K562 (cell line): ENCODE results near the gene KNCN. TPM values are rescaled to one million over a fixed set of nuclear protein-coding genes. Genes with fewer than 3 reads are reported as not detected.
A peak's percentile ranks its signal among the peaks of the same experiment; 100 is the strongest.

Experiments
- ATAC-seq: fragments of 200-7000 bp; cut with Tn5 transposase; 3 replicates; pipeline ENCODE4 v1.9.1; 2020; ENCODE audit warnings: moderate library complexity
- BruUV-seq: library from RNA; stranded (reverse); fragments of 400-500 nt; replicated peaks from 2 replicates; lab custom pipeline; 2021; lab: Mats Ljungman, UMichigan
- CTCF ChIA-PET: fragments of 300-600 bp; formaldehyde crosslinking; extraction: SDS; loops from one replicate; lab custom pipeline; 2021; ENCODE audit warnings: low intra/inter-chr PET ratio; lab: Yijun Ruan, JAX
- POLR2A ChIA-PET: fragments of 300-600, 350-650 bp; sonication (Branson Sonifier 250); formaldehyde crosslinking; extraction: SDS; loops from one replicate; lab custom pipeline; 2021; ENCODE audit warnings: antibody characterized with exemption, inconsistent platforms; lab: Yijun Ruan, JAX
- DNase-seq, 4 experiments: peaks; one replicate each; pipeline versions ENCODE4 v3.0.0 to v3.0.0-alpha.2; 2011 to 2018; ENCODE audit warnings: low spot score in 3 of 4, mixed read lengths in 3 of 4; ENCODE audit errors: extremely low read depth in 1 of 4
- FAIRE-seq: peaks from 2 replicates; lab custom pipeline; 2011; peaks lifted over from hg19 to GRCh38; lab: Jason Lieb, UNC
- H2AFZ ChIP-seq: 2 replicates; pipeline ENCODE4 v1.6.0; 2011; ENCODE audit warnings: low read depth, low read length, control low read depth, inconsistent platforms
- H3K27ac ChIP-seq: fragments of 200-600 bp; 3 replicates; pipeline ENCODE4 v1.8.0; 2011; ENCODE audit warnings: low read depth, mild to moderate bottlenecking, control low read depth, inconsistent platforms, low read length, moderate library complexity, mixed read lengths; ENCODE audit errors: extremely low read depth
- H3K27me3 ChIP-seq, 2 experiments: fragments of 300-600 bp in 1 of 2; 2 replicates in 1 of 2; 3 replicates in 1 of 2; pipeline versions ENCODE4 v1.6.0 to v1.8.0; 2011; ENCODE audit warnings: inconsistent platforms in 2 of 2, low read length in 2 of 2, mild to moderate bottlenecking in 1 of 2, mixed read lengths in 1 of 2, moderate library complexity in 1 of 2; ENCODE audit not compliant: control insufficient read depth in 2 of 2, insufficient read depth in 2 of 2
- H3K36me3 ChIP-seq: fragments of 300-600 bp; 3 replicates; pipeline ENCODE4 v1.8.0; 2011; ENCODE audit warnings: mild to moderate bottlenecking, low read length, inconsistent platforms; ENCODE audit not compliant: control insufficient read depth, insufficient read depth
- H3K4me1 ChIP-seq, 2 experiments: fragments of 200-600 bp in 1 of 2; replicated peaks in 1 of 2; 2 replicates in 1 of 2; 3 replicates in 1 of 2; pipeline versions ENCODE4 v1.5.1 to v1.8.0; 2011; ENCODE audit warnings: inconsistent platforms in 2 of 2, low read length in 2 of 2, mild to moderate bottlenecking in 1 of 2, mixed read lengths in 1 of 2, moderate library complexity in 1 of 2; ENCODE audit not compliant: control insufficient read depth in 2 of 2, insufficient read depth in 2 of 2
- H3K4me2 ChIP-seq: 2 replicates; pipeline ENCODE4 v1.6.1; 2011; ENCODE audit warnings: low read length, control low read depth, inconsistent platforms, mixed read lengths; ENCODE audit not compliant: insufficient read depth
- H3K4me3 ChIP-seq: fragments of 200-600 bp; sonication (generic), shearing (Covaris generic); 2 replicates; pipeline ENCODE4 v1.5.1; 2016; ENCODE audit warnings: control low read depth, inconsistent platforms
- H3K79me2 ChIP-seq: fragments of 200-600 bp; 3 replicates; pipeline ENCODE4 v1.8.0; 2011; ENCODE audit warnings: low read length, inconsistent platforms; ENCODE audit not compliant: control insufficient read depth, insufficient read depth
- H3K9ac ChIP-seq, 2 experiments: 2 replicates each; pipeline versions ENCODE4 v1.6.0 to v1.6.1; 2011; ENCODE audit warnings: low read depth in 2 of 2, low read length in 2 of 2, control low read depth in 1 of 2, inconsistent platforms in 1 of 2, mild to moderate bottlenecking in 1 of 2, mixed read lengths in 1 of 2; ENCODE audit not compliant: insufficient read depth in 1 of 2
- H3K9me1 ChIP-seq: one replicate; pipeline ENCODE4 v1.6.0; 2011; ENCODE audit warnings: inconsistent platforms, mild to moderate bottlenecking, low read length, moderate library complexity; ENCODE audit not compliant: control insufficient read depth, insufficient read depth
- H3K9me3 ChIP-seq: replicated peaks from 2 replicates; pipeline ENCODE4 v1.5.1; 2011; ENCODE audit warnings: low read depth, low read length, inconsistent platforms; ENCODE audit not compliant: control insufficient read depth, insufficient read depth
- H4K20me1 ChIP-seq: replicated peaks from 2 replicates; pipeline ENCODE4 v1.6.1; 2011; ENCODE audit warnings: low read length, inconsistent platforms, mixed read lengths; ENCODE audit not compliant: control insufficient read depth, insufficient read depth
- ATF3 ChIP-seq, 2 experiments: fragments of 450-650 bp in 1 of 2; sonication (generic) in 1 of 2; formaldehyde crosslinking in 1 of 2; IDR thresholded peaks in 1 of 2; conservative IDR thresholded peaks in 1 of 2; 2 replicates each; pipeline versions ENCODE4 v1.6.1 to v1.8.1; 2016 to 2023; ENCODE audit warnings: mild to moderate bottlenecking in 2 of 2, moderate library complexity in 2 of 2, inconsistent platforms in 1 of 2, missing genetic modification reagents in 1 of 2
- CBFA2T3 ChIP-seq: fragments of 450-650 bp; IDR thresholded peaks from 2 replicates; pipeline ENCODE4 v1.6.1; 2017
- HDAC6 ChIP-seq: IDR thresholded peaks from 2 replicates; pipeline ENCODE4 v1.6.1; 2012; ENCODE audit warnings: low read depth, mild to moderate bottlenecking, control low read depth, inconsistent platforms, low read length, moderate library complexity
- KDM5B ChIP-seq: fragments of 200-600 bp; sonication (generic); IDR thresholded peaks from 2 replicates; pipeline ENCODE4 v1.6.1; 2012; ENCODE audit warnings: low read depth, mild to moderate bottlenecking, moderate library complexity, low read length, control low read depth, inconsistent platforms; ENCODE audit not compliant: insufficient replicate concordance
- MTF1 ChIP-seq: fragments of 250-450 bp; sonication (Bioruptor Pico); IDR thresholded peaks from 2 replicates; pipeline ENCODE4 v1.9.0; 2021; ENCODE audit warnings: moderate library complexity, mild to moderate bottlenecking, inconsistent platforms, borderline replicate concordance
- PML ChIP-seq: IDR thresholded peaks from 2 replicates; pipeline ENCODE4 v1.6.1; 2012; ENCODE audit warnings: low read length, inconsistent platforms
- RAD21 ChIP-seq, 2 experiments: fragments of 250-450 bp in 1 of 2; fragments of 450-650 bp in 1 of 2; sonication (Bioruptor Pico) in 1 of 2; formaldehyde crosslinking in 1 of 2; IDR thresholded peaks in 1 of 2; conservative IDR thresholded peaks in 1 of 2; 2 replicates each; pipeline versions ENCODE4 v1.4.0 to v1.8.0; 2020 to 2022; ENCODE audit warnings: mild to moderate bottlenecking in 2 of 2, moderate library complexity in 1 of 2
- TARDBP ChIP-seq: fragments of 450-650 bp; IDR thresholded peaks from 2 replicates; pipeline ENCODE4 v1.6.1; 2016
- TEAD1 ChIP-seq, 2 experiments: fragments of 450-650 bp in 1 of 2; sonication (generic) in 1 of 2; formaldehyde crosslinking; IDR thresholded peaks; 2 replicates each; pipeline versions ENCODE4 v1.4.0 to v1.8.0; 2020 to 2022; ENCODE audit warnings: mild to moderate bottlenecking in 2 of 2, missing genetic modification reagents in 1 of 2
- U2AF1 ChIP-seq: fragments of 200-400 bp; formaldehyde crosslinking; optimal IDR thresholded peaks from 2 replicates; pipeline ENCODE3; 2017; ENCODE audit warnings: mild to moderate bottlenecking, low read depth, low read length, moderate library complexity
- ZBTB9 ChIP-seq: fragments of 450-650 bp; formaldehyde crosslinking; IDR thresholded peaks from 2 replicates; pipeline ENCODE4 v1.4.0; 2020; ENCODE audit warnings: mild to moderate bottlenecking, moderate library complexity
- ZFP91 ChIP-seq: sonication (generic); formaldehyde crosslinking; IDR thresholded peaks from 2 replicates; pipeline ENCODE4 v1.8.0; 2022; ENCODE audit warnings: mild to moderate bottlenecking, missing genetic modification reagents
- ZNF445 ChIP-seq: fragments of 250-450 bp; sonication (Bioruptor Pico); IDR thresholded peaks from 2 replicates; pipeline ENCODE4 v1.4.0; 2020; ENCODE audit warnings: low read depth, mild to moderate bottlenecking, moderate library complexity
- ZNF740 ChIP-seq, 3 experiments: fragments of 200-800 bp in 1 of 3; sonication (Bioruptor generic) in 1 of 3; sonication (generic) in 1 of 3; formaldehyde crosslinking in 1 of 3; IDR thresholded peaks; 2 replicates each; pipeline versions ENCODE4 v1.6.1 to v1.8.0; 2016 to 2022; ENCODE audit warnings: mild to moderate bottlenecking in 2 of 3, missing compliant biosample characterization in 2 of 3, missing genetic modification characterization in 2 of 3, missing genetic modification reagents in 1 of 3
- WGBS: fragments of 100-300 bp; shearing (Covaris generic); methylation state at CpG from one replicate; pipeline ENCODE4 v1.1.6; 2016; ENCODE audit warnings: low coverage, mixed read lengths; ENCODE audit not compliant: insufficient coverage; ENCODE audit errors: missing lambda C conversion rate; 5-methylcytosine and 5-hydroxymethylcytosine counted together
- in situ Hi-C: fragments of 300-500 bp; cut with MboI; formaldehyde crosslinking; loops from 4 replicates; pipeline ENCODE4 v1.15.0; 2018; ENCODE audit warnings: inconsistent platforms, mixed read lengths
- intact Hi-C: fragments of 100-400 bp; cut with micrococcal nuclease; formaldehyde crosslinking; loops from 2 replicates; pipeline ENCODE4 v1.14.2; 2022
- polyA plus RNA-seq, 8 experiments: library from polyadenylated mRNA; depleted of rRNA in 4 of 8; stranded (reverse) in 5 of 8; unstranded in 3 of 8; fragments of >200 nt; fragmentation: Nextera tagmentation in 2 of 8; fragmentation: Illumina TruSeq in 1 of 8; extraction: Ambion mirVana in 2 of 8; extraction: Trizol in 1 of 8; gene quantifications; 2 replicates each; pipeline versions ENCODE4 v1.2.1 to v1.2.3, GENCODE V29; 2011 to 2014; ENCODE audit warnings: inconsistent platforms in 1 of 8, missing spikeins in 1 of 8
- total RNA-seq, 7 experiments: library from RNA; depleted of rRNA in 6 of 7; stranded (reverse); fragments of >200 nt in 6 of 7; fragmentation: Illumina TruSeq in 2 of 7; extraction: Trizol in 2 of 7; gene quantifications; 2 replicates each; pipeline versions ENCODE4 v1.2.1 to v1.2.3, GENCODE V29; 2011 to 2021; ENCODE audit warnings: low replicate concordance in 1 of 7

KNCN gene
- total and polyA plus RNA-seq, 9 of the 15 experiments (the other 6 are each of a cell fraction or from before 2014, with no cell fraction given) = not detected

GRCh38 chr1:46523496-46524353 is 27.7 kb downstream of the KNCN start:
- peak overlapping the region; percentile 67 to 69; a peak in 1 of 4 replicates for H3K9ac ChIP-seq
- H3K9me3 ChIP-seq = no peaks in the 10 kb centered on the region
- H3K27me3 ChIP-seq = no peaks in the 10 kb centered on the region
- H3K4me2 ChIP-seq = peak overlapping the region; percentile 72; the same call in 1 of the 2 replicates
- DNase-seq (peak in 2 of 4 experiments; percentile 65 to 75), FAIRE-seq (no peak), ATAC-seq (peak; percentile 18)
- intact Hi-C loops (loop anchor here (2.0 kb wide), 2 partner anchors 17 to 183 kb away; partner anchors contain the start of gene NSUN4), in situ Hi-C loops (no loop called here)
- peak overlapping the region; percentile 34; the same call in 1 of the 2 replicates for H2AFZ ChIP-seq
- BruUV-seq = no TSS peak
- no peaks in the 10 kb centered on the region for H3K79me2 ChIP-seq
- no peaks in the 10 kb centered on the region for H3K36me3 ChIP-seq
- no peak overlapping the region for H3K4me3 ChIP-seq
- H3K27ac ChIP-seq = peak overlapping the region; percentile 85
- H4K20me1 ChIP-seq = no peaks in the 10 kb centered on the region
- ChIA-PET CTCF (no interaction called here), POLR2A (interaction anchor here (0.5 to 3.0 kb wide), 8 partner anchors 11 to 1793 kb away, joined by 3 to 22 read pairs (median 5); partner anchors contain the start of gene RNU5D-1)
- 38% methylated on average over 11 of the region's 11 CpGs for WGBS
- H3K4me1 ChIP-seq = peaks cover 83 to 86% of the 10 kb centered on the region in 2 experiments
- H3K9me1 ChIP-seq = peaks cover 4% of the 10 kb centered on the region
- TF ChIP-seq MTF1 (CRISPR knock-in tag) = no peak
- TF ChIP-seq U2AF1 = no peak
- no peak for TF ChIP-seq TEAD1 (CRISPR knock-in tag; IDR thresholded peaks at IDR 0.05)
- TF ChIP-seq ZFP91 (CRISPR knock-in tag) = 0 out of 2 replicates have a peak, but pooled peaks have one; percentile 30
- peak; percentile 51; the same call in 1 of the 2 replicates for TF ChIP-seq ZNF740 (CRISPR knock-in tag; IDR thresholded peaks at IDR 0.05)
- TF ChIP-seq ZNF740 (tag; IDR thresholded peaks at IDR 0.05) = no peak
- TF ChIP-seq ATF3 (IDR thresholded peaks at IDR 0.05) = no peak
- TF ChIP-seq ATF3 (CRISPR knock-in tag; conservative IDR thresholded peaks at IDR 0.05) = no peak
- TF ChIP-seq ZNF445 = no peak
- TF ChIP-seq PML = no peak
- TF ChIP-seq RAD21 (CRISPR knock-in tag; conservative IDR thresholded peaks at IDR 0.05 in 1 of 2, IDR thresholded peaks at IDR 0.05 in 1 of 2) = 0 out of 4 replicates have a peak, but pooled peaks of 1 of the 2 experiments have one; percentile 5
- no peak for TF ChIP-seq TARDBP
- TF ChIP-seq CBFA2T3 = 0 out of 2 replicates have a peak, but pooled peaks have one; percentile 14
- TF ChIP-seq ZBTB9 (CRISPR knock-in tag) = no peak
- no peak for TF ChIP-seq HDAC6
- TF ChIP-seq KDM5B = peak; percentile 52
